ENCODE measurements around the gene PAWR. TPM values are rescaled to one million over a fixed set of nuclear protein-coding genes. Genes with fewer than 3 reads are reported as not detected.
A peak's percentile ranks its signal among the peaks of the same experiment; 100 is the strongest.

PAWR gene
- total and polyA plus RNA-seq, 2 donors from 2014 or later, result 30.7 to 69.2 TPM

GRCh38 chr12:79677672-79678071 lies 13.1 kb downstream of the PAWR start:
- H3K27ac ChIP-seq (ENCODE audit: low read depth in 2 of 2, low read length in 2 of 2), result no peak overlapping the region
- H3K9ac ChIP-seq (ENCODE audit: low read length in 3 of 3), result no peak overlapping the region
- H3K4me3 ChIP-seq (ENCODE audit: low read length in 3 of 3), result no peak overlapping the region
- H3K4me1 ChIP-seq (ENCODE audit: control insufficient read depth in 2 of 3, insufficient read depth in 2 of 3, low read depth in 1 of 3, low read length in 3 of 3), result peaks cover 0 to 21% (median 0%) of the 10 kb centered on the region in 3 donors
- no peaks in the 10 kb centered on the region for H3K9me3 ChIP-seq (ENCODE audit: control insufficient read depth in 2 of 3, insufficient read depth in 1 of 3, low read length in 3 of 3)
- intact Hi-C loops (cut with DNase I), result no loop called here
- DNase-seq, result no peak
- no peaks in the 10 kb centered on the region for H3K27me3 ChIP-seq (ENCODE audit: control insufficient read depth, insufficient read depth, low read length)
- FAIRE-seq, result no peak
- TF ChIP-seq CTCF (IDR thresholded peaks at IDR 0.05; ENCODE audit: borderline replicate concordance, extremely low read depth, insufficient read depth), result no peak
- H3K36me3 ChIP-seq (ENCODE audit: control insufficient read depth in 2 of 3, insufficient read depth in 3 of 3, low read length in 3 of 3), result no peaks in the 10 kb centered on the region

GRCh38 chr12:79676579-79676978 lies 14.2 kb downstream of the PAWR start:
- FAIRE-seq (no peak), DNase-seq (no peak)
- H3K27ac ChIP-seq (ENCODE audit: low read depth in 2 of 2, low read length in 2 of 2), result no peak overlapping the region
- H3K27me3 ChIP-seq (ENCODE audit: control insufficient read depth, insufficient read depth, low read length), result no peaks in the 10 kb centered on the region
- H3K4me1 ChIP-seq (ENCODE audit: control insufficient read depth in 2 of 3, insufficient read depth in 2 of 3, low read depth in 1 of 3, low read length in 3 of 3), result peaks cover 0 to 12% (median 0%) of the 10 kb centered on the region in 3 donors
- no peak for TF ChIP-seq CTCF (IDR thresholded peaks at IDR 0.05; ENCODE audit: borderline replicate concordance, extremely low read depth, insufficient read depth)
- intact Hi-C loops (cut with DNase I), result no loop called here
- H3K4me3 ChIP-seq (ENCODE audit: low read length in 3 of 3), result no peak overlapping the region
- no peaks in the 10 kb centered on the region for H3K36me3 ChIP-seq (ENCODE audit: control insufficient read depth in 2 of 3, insufficient read depth in 3 of 3, low read length in 3 of 3)
- H3K9me3 ChIP-seq (ENCODE audit: control insufficient read depth in 2 of 3, insufficient read depth in 1 of 3, low read length in 3 of 3), result no peaks in the 10 kb centered on the region
- H3K9ac ChIP-seq (ENCODE audit: low read length in 3 of 3), result no peak overlapping the region

GRCh38 chr12:79674629-79675028 lies 16.1 kb downstream of the PAWR start:
- H3K9me3 ChIP-seq (ENCODE audit: control insufficient read depth in 2 of 3, insufficient read depth in 1 of 3, low read length in 3 of 3), result no peaks in the 10 kb centered on the region
- no peak for DNase-seq
- H3K27ac ChIP-seq (ENCODE audit: low read depth in 2 of 2, low read length in 2 of 2), result no peak overlapping the region
- intact Hi-C loops (cut with DNase I), result no loop called here
- peaks cover 0 to 12% (median 0%) of the 10 kb centered on the region in 3 donors for H3K4me1 ChIP-seq (ENCODE audit: control insufficient read depth in 2 of 3, insufficient read depth in 2 of 3, low read depth in 1 of 3, low read length in 3 of 3)
- no peak for TF ChIP-seq CTCF (IDR thresholded peaks at IDR 0.05; ENCODE audit: borderline replicate concordance, extremely low read depth, insufficient read depth)
- no peak overlapping the region for H3K4me3 ChIP-seq (ENCODE audit: low read length in 3 of 3)
- H3K9ac ChIP-seq (ENCODE audit: low read length in 3 of 3), result no peak overlapping the region
- FAIRE-seq, result no peak
- H3K36me3 ChIP-seq (ENCODE audit: control insufficient read depth in 2 of 3, insufficient read depth in 3 of 3, low read length in 3 of 3), result no peaks in the 10 kb centered on the region
- H3K27me3 ChIP-seq (ENCODE audit: control insufficient read depth, insufficient read depth, low read length), result no peaks in the 10 kb centered on the region

GRCh38 chr12:79673354-79673753 lies 17.4 kb downstream of the PAWR start:
- Histone ChIP-seq H3K36me3 (ENCODE audit: control insufficient read depth in 2 of 3, insufficient read depth in 3 of 3, low read length in 3 of 3) (no peaks in the 10 kb centered on the region), H3K9ac (ENCODE audit: low read length in 3 of 3) (no peak overlapping the region), H3K4me1 (ENCODE audit: control insufficient read depth in 2 of 3, insufficient read depth in 2 of 3, low read depth in 1 of 3, low read length in 3 of 3) (peaks cover 0 to 7% (median 0%) of the 10 kb centered on the region in 3 donors), H3K27ac (ENCODE audit: low read depth in 2 of 2, low read length in 2 of 2) (no peak overlapping the region), H3K27me3 (ENCODE audit: control insufficient read depth, insufficient read depth, low read length) (no peaks in the 10 kb centered on the region), H3K9me3 (ENCODE audit: control insufficient read depth in 2 of 3, insufficient read depth in 1 of 3, low read length in 3 of 3) (no peaks in the 10 kb centered on the region), H3K4me3 (ENCODE audit: low read length in 3 of 3) (no peak overlapping the region)
- FAIRE-seq (no peak), DNase-seq (peak in 3 of 5 donors; percentile 31 to 53 (median 45))
- intact Hi-C loops (cut with DNase I), result no loop called here
- no peak for TF ChIP-seq CTCF (IDR thresholded peaks at IDR 0.05; ENCODE audit: borderline replicate concordance, extremely low read depth, insufficient read depth)

Data from kidney (tissue), 14 donors.